Stimulated activated effector memory CD8-positive, alpha-beta T cell treated with anti-CD3 and anti-CD28 coated beads, Interleukin-12 subunit alpha, Interleukin-12 subunit beta, amount 100 ng/mL, for 72 hours (primary cell): ENCODE measurements around the gene HLA-DQA2.
A peak's percentile ranks its signal among the peaks of the same experiment; 100 is the strongest.
"Not testable (repeated sequence)": the region's sequence is repeated elsewhere in the genome, so short reads cannot be mapped to it uniquely, and the experiment has no call there.

Source experiments
- ATAC-seq: fragments of 150-1000 bp; cut with Tn5 transposase; 2 replicates; pipeline ENCODE4 v1.10.0; 2021
- DNase-seq, 2 donors: peaks; one replicate each; pipeline ENCODE4 v3.0.0; 2021 to 2022; ENCODE audit warnings: low spot score in 2 of 2
- H3K27ac Mint-ChIP-seq: one replicate; pipeline ENCODE4 v1.8.0; 2022; ENCODE audit warnings: mild to moderate bottlenecking, mixed read lengths
- H3K36me3 Mint-ChIP-seq: one replicate; pipeline ENCODE4 v1.8.0; 2022; ENCODE audit warnings: mild to moderate bottlenecking, mixed read lengths
- H3K4me1 Mint-ChIP-seq: one replicate; pipeline ENCODE4 v1.8.0; 2022; ENCODE audit warnings: mixed read lengths
- H3K4me3 Mint-ChIP-seq: one replicate; pipeline ENCODE4 v1.8.0; 2022; ENCODE audit warnings: mild to moderate bottlenecking, mixed read lengths
- H3K9me3 Mint-ChIP-seq: one replicate; pipeline ENCODE4 v1.8.0; 2022; ENCODE audit warnings: mixed read lengths

The HLA-DQA2 gene

DNA sequence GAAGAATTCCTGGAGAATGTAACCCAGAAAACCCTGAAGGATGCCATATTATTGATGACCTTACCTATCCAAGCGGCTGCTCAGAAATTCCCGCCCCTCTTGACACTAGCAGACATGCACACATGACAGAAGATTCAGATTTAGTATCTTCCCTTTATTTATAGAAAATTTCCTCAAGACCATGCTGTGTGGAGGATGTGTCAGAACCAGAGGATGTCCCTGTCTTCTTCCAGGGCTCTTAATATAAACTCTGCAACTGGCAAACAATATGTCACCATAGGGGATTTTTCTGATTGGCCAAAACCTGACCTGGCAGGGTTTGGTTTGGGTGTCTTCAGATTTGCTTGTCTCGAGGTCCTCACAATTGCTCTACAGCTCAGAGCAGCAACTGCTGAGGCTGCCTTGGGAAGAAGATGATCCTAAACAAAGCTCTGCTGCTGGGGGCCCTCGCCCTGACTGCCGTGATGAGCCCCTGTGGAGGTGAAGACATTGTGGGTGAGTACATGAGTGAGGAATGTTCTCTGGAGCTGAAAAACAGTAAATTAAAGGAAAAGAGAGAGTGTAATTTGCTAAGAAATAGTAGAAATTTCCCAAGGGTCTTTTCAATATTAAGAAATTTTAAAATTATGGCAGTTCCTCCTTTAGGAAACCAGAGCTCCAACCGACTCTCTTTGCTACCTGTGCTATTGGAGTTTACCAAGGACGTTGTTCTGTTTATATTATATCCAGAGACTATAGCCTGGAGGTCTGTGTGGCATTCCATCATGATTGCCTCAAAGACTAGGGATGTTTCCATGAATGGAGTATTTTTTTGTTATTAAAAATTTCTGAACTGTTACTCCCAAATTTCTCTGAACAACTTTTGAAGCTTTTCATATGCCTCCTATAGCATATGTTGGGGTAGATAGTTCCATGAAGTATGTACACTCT lies at the start of gene HLA-DQA2:
Gene HLA-DQA2 (plus strand): TSS at position 361 of the 930 bp plus-strand sequence. CDS start 53 bp downstream, at position 414.
- ATAC-seq, result no peak
- no peak for DNase-seq
- Mint-ChIP-seq H3K36me3 (no peaks in the 10 kb centered on the region), H3K27ac (no peak within 1 kb of the TSS), H3K4me1 (peaks cover 14% of the 10 kb centered on the region), H3K9me3 (no peaks in the 10 kb centered on the region), H3K4me3 (no peak within 1 kb of the TSS)

DNA sequence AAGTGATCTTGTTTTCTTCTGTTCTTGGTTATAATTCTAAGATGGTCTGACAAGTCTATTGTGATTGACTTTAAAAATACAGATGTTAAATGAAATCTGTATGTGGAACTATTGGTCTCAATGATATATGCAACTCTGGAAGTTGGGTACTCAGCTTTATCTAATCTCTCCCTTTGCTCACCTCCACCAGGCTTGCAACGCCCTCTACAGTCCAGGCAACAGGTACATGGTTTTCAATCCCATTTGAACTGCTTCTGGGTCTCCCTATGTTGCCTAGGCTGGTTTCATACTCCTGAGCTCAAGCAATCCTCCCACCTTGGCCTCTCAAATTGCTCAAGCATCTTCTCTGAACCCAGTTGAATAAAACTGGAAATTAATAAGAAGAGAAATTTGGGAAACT lies 49.2 kb upstream of the HLA-DQA2 start:
- no peaks in the 10 kb centered on the region for H3K36me3 Mint-ChIP-seq
- no peak overlapping the region for H3K27ac Mint-ChIP-seq
- H3K4me1 Mint-ChIP-seq, result peaks cover 7% of the 10 kb centered on the region
- DNase-seq (peak; percentile 37 to 62), ATAC-seq (peak; percentile 72)
- H3K9me3 Mint-ChIP-seq, result no peaks in the 10 kb centered on the region
- H3K4me3 Mint-ChIP-seq, result no peak overlapping the region

DNA sequence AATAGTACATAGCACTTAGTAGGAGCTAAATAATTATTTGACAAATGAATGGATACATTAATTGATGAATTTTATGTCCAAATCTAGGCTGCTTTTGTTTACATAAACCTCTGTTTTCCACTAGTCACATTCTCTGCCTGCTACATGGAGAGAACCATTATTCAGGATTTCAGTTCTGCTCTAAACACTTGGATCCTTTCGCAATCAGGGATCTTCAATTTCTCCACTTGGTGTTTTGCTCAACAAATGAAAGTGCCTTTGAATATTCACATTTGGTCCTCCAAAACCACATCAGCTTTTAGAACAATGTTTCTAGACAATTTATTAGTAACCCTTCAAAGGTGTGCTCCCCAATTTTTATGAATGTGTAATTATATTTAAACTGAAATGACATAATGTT lies 44.2 kb upstream of the HLA-DQA2 start:
- Mint-ChIP-seq H3K27ac (no peak overlapping the region), H3K9me3 (no peaks in the 10 kb centered on the region), H3K4me1 (peaks cover 6% of the 10 kb centered on the region), H3K4me3 (no peak overlapping the region), H3K36me3 (no peaks in the 10 kb centered on the region)
- ATAC-seq (no peak), DNase-seq (no peak)

DNA sequence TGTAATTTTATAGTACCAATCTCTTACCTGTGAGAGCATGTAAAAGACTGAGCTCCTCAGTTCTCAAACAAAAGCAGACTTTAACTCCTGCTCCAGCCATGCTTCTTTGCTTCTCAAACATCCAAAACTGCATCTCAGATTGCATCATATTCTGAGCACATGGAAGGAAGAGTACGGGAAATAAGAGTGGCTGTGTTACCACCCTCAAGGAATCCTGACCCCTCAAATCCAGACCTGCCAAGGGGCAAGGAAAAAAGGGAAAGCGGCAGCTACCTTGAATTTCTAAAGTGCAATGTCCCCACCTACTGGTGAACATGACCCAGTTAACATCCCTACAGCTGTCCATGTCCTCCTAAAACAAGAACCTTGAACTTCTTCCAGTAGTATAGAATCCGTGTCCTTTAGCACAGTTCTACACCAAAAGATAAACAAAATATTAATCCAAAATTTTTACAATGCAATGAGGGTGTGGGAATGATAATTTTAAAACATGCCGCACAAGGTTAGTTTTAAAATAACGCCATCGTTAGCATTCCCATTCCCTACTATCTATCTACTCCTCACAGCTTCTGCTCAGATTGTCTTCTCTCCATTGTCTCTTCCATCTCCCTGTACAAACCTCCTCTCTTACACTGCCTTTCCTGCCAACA lies 40.7 kb upstream of the HLA-DQA2 start:
- peaks cover 5% of the 10 kb centered on the region for H3K9me3 Mint-ChIP-seq
- no peak overlapping the region for H3K27ac Mint-ChIP-seq
- H3K4me3 Mint-ChIP-seq, result no peak overlapping the region
- DNase-seq (peak in 1 of 2 donors; percentile 55), ATAC-seq (peak; percentile 67)
- H3K4me1 Mint-ChIP-seq, result peaks cover 11% of the 10 kb centered on the region
- no peaks in the 10 kb centered on the region for H3K36me3 Mint-ChIP-seq

DNA sequence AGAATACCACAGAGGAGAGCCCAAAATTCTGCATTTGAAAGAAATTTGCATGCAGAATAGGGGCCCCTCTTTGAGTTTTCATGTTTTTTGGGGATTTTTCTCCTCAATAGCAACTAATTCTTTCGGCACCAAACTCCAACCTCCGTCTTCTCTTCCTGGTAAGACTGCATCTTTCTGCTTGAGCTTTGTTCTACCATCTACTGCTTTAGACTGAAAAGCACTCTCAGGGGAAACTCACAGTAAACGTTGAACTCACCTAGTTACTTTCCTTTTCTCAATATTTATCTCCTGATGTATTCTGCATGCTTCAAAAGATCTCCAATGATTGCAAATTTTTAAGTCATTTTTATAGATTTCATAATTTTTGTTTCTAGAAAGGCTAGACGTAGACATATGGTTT lies 37.8 kb upstream of the HLA-DQA2 start:
- no peak for ATAC-seq
- no peak overlapping the region for H3K27ac Mint-ChIP-seq
- H3K36me3 Mint-ChIP-seq, result no peaks in the 10 kb centered on the region
- peaks cover 5% of the 10 kb centered on the region for H3K9me3 Mint-ChIP-seq
- peaks cover 11% of the 10 kb centered on the region for H3K4me1 Mint-ChIP-seq
- no peak for DNase-seq
- no peak overlapping the region for H3K4me3 Mint-ChIP-seq

DNA sequence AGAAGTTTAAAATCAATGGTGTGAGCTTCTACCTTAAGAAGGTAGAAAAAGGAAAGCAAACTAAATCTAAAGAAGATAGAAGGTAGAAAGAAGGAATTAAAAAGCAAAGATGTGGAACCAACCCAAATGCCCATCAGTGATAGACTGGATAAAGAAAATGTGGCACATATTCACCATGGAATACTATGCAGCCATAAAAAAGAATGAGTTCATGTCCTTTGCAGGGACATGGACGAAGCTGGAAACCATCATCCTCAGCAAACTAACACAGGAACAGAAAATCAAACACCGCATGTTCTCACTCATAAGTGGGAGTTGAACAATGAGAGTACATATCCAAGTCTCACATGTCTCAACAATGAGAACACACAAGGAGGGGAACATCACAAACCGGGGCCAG lies 36.0 kb upstream of the HLA-DQA2 start:
- not testable (repeated sequence) for H3K27ac Mint-ChIP-seq, DNase-seq, H3K4me3 Mint-ChIP-seq, H3K36me3 Mint-ChIP-seq, H3K9me3 Mint-ChIP-seq, ATAC-seq
- peaks cover 11% of the 10 kb centered on the region for H3K4me1 Mint-ChIP-seq

DNA sequence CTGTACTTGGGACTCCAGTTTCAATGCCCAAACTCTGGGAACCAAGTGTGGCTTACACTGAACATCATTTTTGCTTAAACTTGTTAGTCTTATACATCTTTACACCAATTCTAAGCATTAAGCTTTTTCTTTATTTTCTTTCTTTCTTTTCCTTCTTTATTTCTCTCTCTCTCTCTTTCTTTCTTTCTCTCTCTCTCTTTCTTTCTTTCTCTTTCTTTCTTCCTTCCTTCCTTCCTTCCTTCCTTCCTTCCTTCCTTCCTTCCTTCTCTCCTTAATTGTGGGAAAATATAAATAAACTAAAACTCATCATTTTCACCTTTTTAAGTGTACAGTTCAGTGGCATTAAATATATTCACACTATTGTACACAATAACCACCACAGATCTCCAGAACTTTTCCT lies 31.6 kb upstream of the HLA-DQA2 start:
- Mint-ChIP-seq H3K4me3 (no peak overlapping the region), H3K27ac (no peak overlapping the region), H3K4me1 (peaks cover 6% of the 10 kb centered on the region), H3K9me3 (peaks cover 5% of the 10 kb centered on the region), H3K36me3 (no peaks in the 10 kb centered on the region)
- DNase-seq (no peak), ATAC-seq (no peak)

DNA sequence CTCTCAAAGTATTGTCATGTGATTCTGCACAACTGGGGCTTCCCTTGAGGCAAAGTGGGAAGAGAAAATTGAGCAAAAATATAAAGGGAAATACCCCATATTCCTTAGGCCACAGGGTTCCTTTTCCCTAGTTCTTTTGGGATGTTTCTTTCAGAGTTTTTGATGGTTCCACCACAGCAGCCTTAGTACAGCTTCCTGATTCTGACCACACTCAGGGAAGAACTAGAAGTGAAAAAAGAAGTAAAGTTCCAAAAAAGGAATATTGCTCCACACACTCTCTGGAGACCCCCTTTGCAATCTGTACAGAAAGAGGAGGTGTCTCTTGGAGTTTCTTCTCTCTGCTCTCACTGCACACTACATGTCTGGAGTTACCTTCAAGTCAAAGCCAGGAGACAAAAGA lies 27.9 kb upstream of the HLA-DQA2 start:
- Mint-ChIP-seq H3K9me3 (no peaks in the 10 kb centered on the region), H3K27ac (no peak overlapping the region), H3K4me3 (no peak overlapping the region), H3K36me3 (no peaks in the 10 kb centered on the region), H3K4me1 (no peaks in the 10 kb centered on the region)
- ATAC-seq, result no peak
- DNase-seq, result no peak

DNA sequence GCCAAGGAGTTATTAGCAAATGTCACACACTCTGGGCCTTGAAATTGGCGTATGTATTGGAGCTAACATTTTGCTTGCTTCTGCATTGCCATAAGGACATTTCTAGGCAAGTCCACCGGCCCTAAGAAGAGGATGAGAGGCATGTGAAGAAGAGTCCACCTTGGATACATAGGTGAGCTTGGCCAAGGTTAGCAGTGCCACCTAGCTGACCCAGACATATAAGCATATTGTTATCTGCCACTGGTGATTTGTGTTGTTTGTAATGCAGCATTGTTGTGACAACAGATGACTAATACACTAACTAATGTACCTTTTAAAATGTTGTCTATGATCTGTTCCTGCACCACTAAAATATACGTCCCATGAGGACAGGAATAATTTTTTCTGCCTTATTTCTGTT lies 24.8 kb upstream of the HLA-DQA2 start:
- Mint-ChIP-seq H3K36me3 (no peaks in the 10 kb centered on the region), H3K9me3 (no peaks in the 10 kb centered on the region), H3K4me1 (no peaks in the 10 kb centered on the region), H3K4me3 (no peak overlapping the region), H3K27ac (no peak overlapping the region)
- ATAC-seq, result no peak
- DNase-seq, result no peak

DNA sequence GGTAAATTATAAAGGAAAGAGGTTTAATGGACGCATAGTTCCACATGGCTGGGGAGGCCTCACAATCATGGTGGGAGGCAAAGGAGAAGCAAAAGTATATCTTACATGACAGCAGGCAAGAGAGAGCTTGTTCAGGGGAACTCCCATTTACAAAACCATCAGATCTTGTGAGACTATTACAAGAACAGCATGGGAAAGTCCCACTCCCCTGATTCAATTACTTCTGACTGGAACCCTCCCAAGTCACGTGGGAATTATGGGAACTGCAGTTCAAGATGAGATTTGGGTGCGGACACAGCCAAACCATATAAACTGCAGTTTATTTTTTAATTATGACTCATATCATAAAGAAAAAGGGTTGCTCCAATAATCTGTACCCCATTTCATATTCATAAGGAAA lies 22.3 kb upstream of the HLA-DQA2 start:
- Mint-ChIP-seq H3K4me3 (no peak overlapping the region), H3K36me3 (no peaks in the 10 kb centered on the region), H3K27ac (no peak overlapping the region), H3K4me1 (no peaks in the 10 kb centered on the region), H3K9me3 (no peaks in the 10 kb centered on the region)
- DNase-seq (no peak), ATAC-seq (peak; percentile 54)

DNA sequence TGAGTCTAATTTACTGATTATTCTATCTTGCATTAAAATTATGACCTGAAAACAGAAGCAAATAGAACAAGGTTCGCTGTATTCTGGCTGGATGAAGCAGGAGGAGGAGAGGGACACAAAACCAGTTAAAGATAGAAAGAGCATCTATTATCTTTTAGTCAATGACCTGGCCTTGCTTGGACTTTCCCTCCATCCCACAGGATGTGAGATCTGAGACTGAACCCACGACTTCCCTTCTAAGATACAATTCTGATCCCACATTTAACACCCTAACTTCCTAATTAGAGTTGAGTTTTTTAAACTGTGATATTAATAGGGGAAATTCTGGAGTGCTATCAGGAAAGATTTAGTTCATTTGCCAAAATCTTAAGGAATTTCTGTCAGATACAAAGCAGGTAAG lies 3.1 kb upstream of the HLA-DQA2 start:
- Mint-ChIP-seq H3K36me3 (no peaks in the 10 kb centered on the region), H3K4me3 (no peak overlapping the region), H3K27ac (no peak overlapping the region), H3K4me1 (peaks cover 7% of the 10 kb centered on the region), H3K9me3 (no peaks in the 10 kb centered on the region)
- DNase-seq (no peak), ATAC-seq (no peak)

DNA sequence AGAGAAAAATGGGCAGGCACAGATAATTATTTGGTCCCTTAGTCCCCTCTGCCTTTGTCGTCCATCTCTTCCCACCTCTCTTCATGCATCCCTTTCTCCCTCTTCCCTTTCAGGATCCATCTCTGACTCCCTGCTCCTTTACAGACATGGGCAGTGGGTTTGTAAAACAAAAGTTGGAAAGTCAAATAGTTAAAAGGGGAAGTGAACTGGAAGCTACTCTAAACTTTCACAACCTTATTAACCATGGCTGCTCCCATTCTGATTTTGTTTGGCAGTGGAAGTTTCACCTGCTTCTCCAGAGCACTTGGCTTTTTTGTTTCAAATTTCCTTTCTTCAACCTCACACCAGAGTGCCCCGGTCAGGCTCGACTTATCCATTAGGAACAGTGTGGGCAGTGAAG lies 1.2 kb downstream of the HLA-DQA2 start:
- Mint-ChIP-seq H3K4me1 (peaks cover 14% of the 10 kb centered on the region), H3K36me3 (no peaks in the 10 kb centered on the region), H3K9me3 (no peaks in the 10 kb centered on the region), H3K27ac (no peak overlapping the region), H3K4me3 (no peak overlapping the region)
- ATAC-seq, result no peak
- DNase-seq, result no peak

DNA sequence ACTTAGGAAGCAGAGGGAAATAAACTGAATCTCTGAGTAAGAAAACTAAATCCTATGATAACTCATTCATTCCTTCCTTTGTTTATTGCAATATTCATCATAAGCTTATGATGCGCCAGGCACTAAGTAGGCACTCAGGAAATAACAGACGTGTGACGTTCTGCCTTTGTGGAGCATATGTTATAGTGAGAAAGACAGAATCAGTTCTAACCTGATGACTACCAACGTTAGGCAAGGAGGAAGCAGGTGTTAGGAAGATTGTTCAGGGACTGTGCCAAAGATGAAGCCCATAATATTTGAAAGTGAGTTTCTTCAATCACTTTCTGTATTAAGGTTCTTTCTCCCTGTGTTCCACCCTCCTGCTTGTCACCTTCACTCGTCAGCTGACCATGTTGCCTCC lies 3.6 kb downstream of the HLA-DQA2 start:
- Mint-ChIP-seq H3K9me3 (no peaks in the 10 kb centered on the region), H3K4me3 (no peak overlapping the region), H3K36me3 (no peaks in the 10 kb centered on the region), H3K4me1 (peaks cover 7% of the 10 kb centered on the region), H3K27ac (no peak overlapping the region)
- DNase-seq, result no peak
- no peak for ATAC-seq

DNA sequence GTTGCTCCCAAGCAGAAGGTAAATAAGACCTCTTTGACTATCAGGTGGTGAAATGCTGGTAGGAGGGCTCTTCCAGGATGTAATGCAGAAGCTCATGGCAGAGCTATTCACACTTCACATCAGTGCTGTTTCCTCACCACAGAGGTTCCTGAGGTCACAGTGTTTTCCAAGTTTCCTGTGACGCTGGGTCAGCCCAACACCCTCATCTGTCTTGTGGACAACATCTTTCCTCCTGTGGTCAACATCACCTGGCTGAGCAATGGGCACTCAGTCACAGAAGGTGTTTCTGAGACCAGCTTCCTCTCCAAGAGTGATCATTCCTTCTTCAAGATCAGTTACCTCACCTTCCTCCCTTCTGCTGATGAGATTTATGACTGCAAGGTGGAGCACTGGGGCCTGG lies 4.5 kb downstream of the HLA-DQA2 start:
- not testable (repeated sequence) for H3K4me1 Mint-ChIP-seq, DNase-seq, H3K9me3 Mint-ChIP-seq, ATAC-seq, H3K27ac Mint-ChIP-seq, H3K36me3 Mint-ChIP-seq, H3K4me3 Mint-ChIP-seq

DNA sequence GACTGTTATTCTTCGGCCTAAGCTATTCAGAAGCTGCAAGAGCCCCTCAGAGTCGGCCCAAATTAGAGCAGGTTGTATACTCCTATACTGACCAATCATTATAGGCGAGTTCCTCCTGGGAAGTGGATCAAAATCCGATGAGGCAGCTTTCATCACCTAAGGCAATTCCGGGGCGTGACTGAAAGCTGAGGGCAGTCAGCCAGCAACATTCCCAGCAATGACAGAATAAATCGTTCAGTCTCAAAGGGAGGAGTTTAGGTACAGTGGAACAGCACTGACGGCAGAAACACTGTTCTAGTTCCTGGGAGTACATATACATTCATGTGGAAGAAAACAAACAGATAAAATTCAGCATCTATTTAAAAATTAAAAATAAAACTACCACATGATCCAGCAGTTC lies 11.4 kb downstream of the HLA-DQA2 start:
- Mint-ChIP-seq H3K4me3 (no peak overlapping the region), H3K9me3 (no peaks in the 10 kb centered on the region), H3K27ac (no peak overlapping the region), H3K4me1 (no peaks in the 10 kb centered on the region), H3K36me3 (no peaks in the 10 kb centered on the region)
- ATAC-seq (no peak), DNase-seq (no peak)

DNA sequence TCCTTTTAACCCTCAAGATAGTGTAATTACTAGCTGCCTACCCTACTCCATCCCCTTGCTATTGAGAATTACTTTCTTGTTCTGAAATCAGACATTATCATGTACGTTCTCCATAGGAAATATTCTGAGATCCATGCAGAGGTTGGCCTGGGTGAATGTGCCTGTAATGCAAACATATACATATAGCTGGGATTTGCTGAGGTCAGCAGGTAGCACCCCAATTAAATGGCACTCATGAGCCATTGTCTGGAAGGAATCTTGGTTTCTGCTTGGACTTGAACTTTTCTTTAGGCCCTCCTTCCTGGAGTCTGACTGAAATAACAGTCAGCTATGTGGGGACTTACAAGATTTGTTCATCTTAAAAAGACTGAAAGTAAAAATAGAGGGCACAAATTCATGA lies 18.5 kb downstream of the HLA-DQA2 start:
- Mint-ChIP-seq H3K4me1 (no peaks in the 10 kb centered on the region), H3K9me3 (no peaks in the 10 kb centered on the region), H3K27ac (no peak overlapping the region), H3K4me3 (no peak overlapping the region), H3K36me3 (no peaks in the 10 kb centered on the region)
- ATAC-seq (no peak), DNase-seq (no peak)
